Smooth muscle cell of the brain vasculature (primary cell): ENCODE measurements around the gene P2RY12.

Experiments used
- DNase-seq: peaks from one replicate; pipeline ENCODE4 v3.0.0-alpha.2; 2012; ENCODE audit warnings: low read depth, low spot score

P2RY12 gene

DNA sequence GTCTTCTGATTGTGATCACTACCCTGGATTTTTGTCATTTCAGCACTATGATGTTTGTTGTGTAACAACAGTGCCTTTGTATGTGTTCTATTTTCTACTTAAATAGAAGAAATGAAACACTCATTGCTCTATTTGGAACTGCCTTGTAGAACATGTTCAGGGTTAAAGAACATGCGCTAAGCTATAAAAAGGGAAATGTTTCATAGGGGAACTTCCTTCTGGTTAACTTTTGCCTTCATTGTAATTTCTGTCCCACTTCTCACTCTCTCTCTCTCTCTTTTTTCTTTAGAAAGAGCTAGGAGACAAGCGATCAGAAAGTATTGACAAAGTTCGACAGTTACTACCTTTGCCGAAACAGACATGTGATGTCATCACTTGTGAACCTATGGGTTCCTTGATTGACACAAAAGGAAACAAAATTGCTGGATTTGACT, at the start of gene P2RY12:
P2RY12 (minus strand) TSS at position 13 of the 434 bp plus-strand sequence. CDS start 45,908 bp downstream, outside the sequence.
- no peak for DNase-seq

DNA sequence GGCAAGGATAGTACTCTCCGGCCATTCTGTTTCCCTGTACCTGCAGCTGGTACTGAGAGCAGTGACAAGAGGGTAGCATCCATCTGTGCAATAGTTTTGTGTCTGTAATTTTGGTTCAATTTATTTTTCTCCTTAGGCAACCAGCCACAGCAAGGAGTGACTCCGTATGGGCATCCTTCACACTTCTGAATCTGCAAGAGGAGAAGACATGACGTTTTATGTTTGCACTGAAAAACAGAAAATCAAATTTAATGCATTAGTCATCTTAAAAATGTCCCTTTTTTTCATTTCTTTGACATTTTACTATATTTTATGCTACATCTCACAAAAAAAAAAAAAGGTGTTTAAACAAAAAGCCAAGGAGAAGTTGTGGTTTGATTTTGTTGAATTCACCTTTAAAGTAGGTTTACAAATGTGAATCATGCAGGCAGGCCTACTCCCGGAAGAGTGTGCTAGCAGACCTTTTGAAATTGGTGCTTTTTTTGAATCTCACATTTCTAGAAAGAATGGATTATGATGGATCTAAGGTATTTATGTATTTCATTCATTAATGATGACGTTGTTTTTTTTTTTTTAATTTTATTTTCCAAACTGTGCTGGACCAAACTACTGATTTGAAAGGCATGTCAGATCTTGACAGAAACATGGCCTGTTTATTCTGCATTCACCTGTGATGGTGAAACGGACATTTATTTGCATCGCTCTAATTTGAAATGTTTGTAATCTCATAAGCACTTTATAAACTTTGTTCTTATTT, 48.2 kb upstream of the P2RY12 start:
- no peak for DNase-seq

DNA sequence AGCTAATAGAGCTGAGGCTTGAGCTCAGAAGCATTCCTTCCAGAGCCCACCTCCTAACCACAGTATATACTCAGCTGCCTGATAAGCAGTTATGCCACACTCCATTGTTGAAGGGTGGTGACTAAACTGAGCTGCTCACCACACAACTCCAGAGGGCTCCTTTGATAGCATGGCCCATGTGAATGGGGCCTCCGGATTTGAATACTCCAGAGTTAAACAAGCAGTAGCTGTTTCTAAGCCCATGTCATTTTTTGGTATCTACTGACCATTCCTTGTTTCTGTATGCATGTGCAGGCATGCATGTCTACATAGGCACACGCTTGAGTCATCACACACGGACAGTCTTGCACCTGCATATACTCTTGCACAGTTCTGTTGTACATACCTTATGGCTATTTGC, 47.4 kb upstream of the P2RY12 start:
- no peak for DNase-seq

- no peak for DNase-seq
Measured at GRCh38 chr3:151430821-151431484, 46.4 kb upstream of the P2RY12 start.

- DNase-seq, result no peak
Measured at GRCh38 chr3:151428386-151428785, 43.8 kb upstream of the P2RY12 start.

DNA sequence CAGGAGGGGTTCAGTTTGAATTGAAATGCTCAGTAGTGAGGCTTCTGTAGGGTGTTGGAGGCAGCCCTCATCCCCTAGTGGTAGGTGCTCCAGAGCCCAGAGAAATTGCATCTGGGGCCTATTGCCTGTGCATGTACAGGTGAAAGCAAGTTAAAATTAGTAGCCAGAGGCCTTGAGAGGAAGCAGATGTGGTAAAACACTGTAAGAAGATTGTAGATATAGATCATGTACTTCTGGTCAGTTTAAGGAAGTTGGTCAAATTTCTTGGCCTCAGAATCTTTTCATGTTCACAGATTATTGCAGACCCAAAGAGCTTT, 41.7 kb upstream of the P2RY12 start:
- no peak for DNase-seq

- no peak for DNase-seq
Measured at GRCh38 chr3:151425627-151426340, 41.2 kb upstream of the P2RY12 start.

GRCh38 chr3:151423091-151423490, 38.5 kb upstream of the P2RY12 start:
- no peak for DNase-seq

DNA sequence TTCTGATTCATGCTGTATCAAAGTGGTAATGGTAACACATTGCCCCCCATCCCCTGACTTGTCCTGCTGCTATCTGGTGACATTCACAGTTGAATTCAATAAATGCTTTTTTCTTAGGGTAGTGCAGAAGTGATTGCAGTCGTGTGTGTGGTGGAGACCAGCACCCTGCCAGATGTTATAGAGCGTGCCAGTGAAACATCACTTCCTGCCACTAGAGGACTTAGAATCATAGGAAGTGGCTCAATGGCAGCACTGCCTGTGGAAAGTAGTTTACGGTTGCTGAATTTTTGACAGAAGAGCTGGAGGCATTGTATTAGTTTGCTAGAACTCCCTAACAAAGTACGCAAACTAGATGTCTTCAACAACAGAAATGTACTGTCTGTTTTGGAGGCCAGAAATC, 37.4 kb upstream of the P2RY12 start:
- no peak for DNase-seq

- DNase-seq, result no peak
Measured at GRCh38 chr3:151419806-151420205, 35.3 kb upstream of the P2RY12 start.

- DNase-seq, result no peak
Measured at GRCh38 chr3:151415289-151415688, 30.7 kb upstream of the P2RY12 start.

DNA sequence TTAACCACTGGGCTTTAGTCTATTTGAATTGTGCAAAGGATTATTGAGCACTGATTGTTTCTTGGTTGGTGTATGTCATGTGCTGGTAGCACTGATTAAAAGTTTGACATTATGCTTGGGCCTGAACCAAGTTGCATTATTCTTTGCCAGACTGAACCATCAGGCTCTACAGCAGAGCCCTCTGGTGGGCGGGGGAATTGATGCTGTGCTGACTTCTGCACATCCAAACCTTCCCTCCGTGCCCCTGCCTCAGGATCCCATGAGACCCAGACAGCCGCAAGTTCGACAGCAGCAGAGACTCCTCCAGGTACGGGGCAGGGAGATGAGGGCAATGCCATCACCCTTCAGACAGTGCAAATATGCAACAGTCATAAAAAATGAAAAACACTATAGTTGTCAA, 28.4 kb upstream of the P2RY12 start:
- no peak for DNase-seq

DNA sequence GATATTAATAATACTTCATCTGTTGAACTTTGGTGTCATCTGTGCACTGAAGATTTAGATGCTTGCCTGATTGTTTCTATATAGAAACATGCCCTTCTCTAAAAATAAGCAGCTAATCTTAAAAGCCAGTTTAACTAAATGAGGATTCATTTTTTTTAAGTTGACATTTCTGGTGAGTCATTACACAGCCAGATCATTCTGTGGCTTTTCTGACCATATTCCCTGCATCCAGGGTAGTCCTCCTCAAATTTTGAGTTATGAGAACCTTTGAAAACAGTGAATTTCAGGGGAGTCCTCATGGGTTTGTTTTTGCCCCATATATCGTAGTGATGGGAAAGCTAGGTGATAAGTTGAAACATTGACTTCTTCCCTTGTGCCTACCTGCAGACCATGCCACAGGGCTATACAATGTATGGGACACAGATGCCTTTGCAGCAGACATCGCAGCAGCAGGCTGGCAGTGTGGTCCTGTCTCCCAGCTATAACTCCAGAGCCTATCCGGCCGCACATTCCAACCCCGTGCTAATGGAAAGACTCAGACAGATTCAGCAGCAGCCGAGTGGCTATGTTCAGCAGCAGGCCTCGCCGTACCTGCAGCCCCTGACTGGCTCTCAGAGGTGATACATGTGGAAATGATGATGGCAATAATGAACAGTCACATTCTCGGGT, 26.5 kb upstream of the P2RY12 start:
- DNase-seq, result no peak

- no peak for DNase-seq
Measured at GRCh38 chr3:151407928-151408327, 23.4 kb upstream of the P2RY12 start.

GRCh38 chr3:151404316-151404715, 19.8 kb upstream of the P2RY12 start:
- DNase-seq, result no peak

DNA sequence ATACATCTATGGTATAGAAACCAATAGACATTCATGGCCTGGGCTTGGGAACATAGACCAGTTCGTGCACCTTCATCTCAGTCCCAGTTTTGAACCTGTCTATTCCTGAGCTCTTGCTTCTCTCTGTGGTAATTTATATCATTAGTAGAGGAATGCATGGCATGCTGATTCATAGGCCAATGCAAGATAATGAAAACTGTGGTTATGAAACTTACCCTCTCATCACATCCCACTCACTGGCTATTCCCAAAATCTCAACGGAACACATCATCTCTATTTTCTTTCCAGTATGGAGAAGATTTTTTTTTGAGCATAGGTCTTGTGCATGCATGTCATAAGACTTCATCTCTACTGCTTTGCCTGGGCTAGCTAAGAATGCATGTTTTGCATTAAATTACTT, 18.7 kb upstream of the P2RY12 start:
- no peak for DNase-seq

- no peak for DNase-seq
Measured at GRCh38 chr3:151402349-151402748, 17.8 kb upstream of the P2RY12 start.

GRCh38 chr3:151400341-151400740, 15.8 kb upstream of the P2RY12 start:
- no peak for DNase-seq

GRCh38 chr3:151398895-151399294, 14.3 kb upstream of the P2RY12 start:
- no peak for DNase-seq

- no peak for DNase-seq
Measured at GRCh38 chr3:151395806-151396205, 11.3 kb upstream of the P2RY12 start.

- no peak for DNase-seq
Measured at GRCh38 chr3:151394611-151395010, 10.1 kb upstream of the P2RY12 start.

GRCh38 chr3:151393941-151394340, 9.4 kb upstream of the P2RY12 start:
- no peak for DNase-seq
